GM12864 (cell line): Measurements from ENCODE around the gene PSMF1.

Source experiments
- DNase-seq: peaks from one replicate; pipeline ENCODE4 v3.0.0-alpha.2; 2011; ENCODE audit warnings: low read depth
- H3K4me3 ChIP-seq: 2 replicates; pipeline ENCODE4 v1.5.1; 2011; ENCODE audit warnings: mild to moderate bottlenecking, low read depth, low read length, control low read depth
- CTCF ChIP-seq: IDR thresholded peaks from 2 replicates; pipeline ENCODE4 v1.5.1; 2011; ENCODE audit warnings: low read depth, mild to moderate bottlenecking, moderate library complexity, low read length, control low read depth, inconsistent platforms; ENCODE audit errors: missing control alignments

PSMF1 gene

GRCh38 chr20:1160496-1160895, 42.1 kb downstream of the PSMF1 start:
- H3K4me3 ChIP-seq = no peak overlapping the region
- TF ChIP-seq CTCF = no peak
- DNase-seq = no peak

- no peak for DNase-seq
- no peak for TF ChIP-seq CTCF
These were observed 42.6 kb downstream of the PSMF1 start for GRCh38 chr20:1160991-1161390.

GRCh38 chr20:1163105-1163504, 44.7 kb downstream of the PSMF1 start:
- no peak for DNase-seq
- H3K4me3 ChIP-seq = no peak overlapping the region
- no peak for TF ChIP-seq CTCF

More at GRCh38 chr20:1160991-1161390, 42.6 kb downstream of the PSMF1 start:
- no peak overlapping the region for H3K4me3 ChIP-seq

- DNase-seq = no peak
- H3K4me3 ChIP-seq = no peak overlapping the region
- TF ChIP-seq CTCF = no peak
These were observed 45.3 kb downstream of the PSMF1 start for GRCh38 chr20:1163653-1164052.

GRCh38 chr20:1164871-1165270, 46.5 kb downstream of the PSMF1 start:
- DNase-seq = no peak
- no peak overlapping the region for H3K4me3 ChIP-seq
- TF ChIP-seq CTCF = no peak

- TF ChIP-seq CTCF = no peak
- H3K4me3 ChIP-seq = no peak overlapping the region
- DNase-seq = no peak
These were observed 47.1 kb downstream of the PSMF1 start for GRCh38 chr20:1165521-1165920.

- no peak overlapping the region for H3K4me3 ChIP-seq
- no peak for DNase-seq
- no peak for TF ChIP-seq CTCF
These were observed 47.5 kb downstream of the PSMF1 start for GRCh38 chr20:1165941-1166340.
